WI38 (cell line): ENCODE data around the gene CCDC102A.
A peak's percentile ranks its signal among the peaks of the same experiment; 100 is the strongest.

Experiments used
- H3K4me3 ChIP-seq: 2 replicates; pipeline ENCODE4 v1.5.1; 2011; ENCODE audit warnings: low read depth, mild to moderate bottlenecking, control low read depth, low read length
- CTCF ChIP-seq: IDR thresholded peaks from 2 replicates; pipeline ENCODE4 v1.5.1; 2012; ENCODE audit warnings: low read depth, mild to moderate bottlenecking, control low read depth, low read length

Gene CCDC102A

GRCh38 chr16:57498031-57498430, 38.3 kb downstream of the CCDC102A start:
- H3K4me3 ChIP-seq: no peak overlapping the region
- no peak for TF ChIP-seq CTCF

DNA sequence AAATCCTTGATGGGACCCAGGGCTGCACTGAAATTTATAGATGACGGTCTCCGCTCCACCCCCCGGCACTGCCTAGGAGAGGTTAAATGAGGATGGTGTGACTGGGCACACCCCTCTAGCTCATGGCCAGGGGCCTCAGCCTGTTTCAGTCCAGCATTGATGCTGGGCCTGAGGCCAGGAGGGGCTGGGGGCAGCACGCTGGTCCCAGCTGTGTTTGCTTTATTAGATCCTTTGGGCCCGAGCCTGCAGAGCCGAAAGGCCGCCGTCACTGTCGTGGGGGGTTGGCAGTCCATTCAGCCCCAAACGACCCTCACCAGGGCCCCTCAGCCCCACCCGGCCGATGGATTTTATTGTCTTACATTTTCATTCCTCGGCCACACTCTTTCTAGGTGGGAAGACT, 39.2 kb downstream of the CCDC102A start:
- no peak for TF ChIP-seq CTCF
- H3K4me3 ChIP-seq: no peak overlapping the region

DNA sequence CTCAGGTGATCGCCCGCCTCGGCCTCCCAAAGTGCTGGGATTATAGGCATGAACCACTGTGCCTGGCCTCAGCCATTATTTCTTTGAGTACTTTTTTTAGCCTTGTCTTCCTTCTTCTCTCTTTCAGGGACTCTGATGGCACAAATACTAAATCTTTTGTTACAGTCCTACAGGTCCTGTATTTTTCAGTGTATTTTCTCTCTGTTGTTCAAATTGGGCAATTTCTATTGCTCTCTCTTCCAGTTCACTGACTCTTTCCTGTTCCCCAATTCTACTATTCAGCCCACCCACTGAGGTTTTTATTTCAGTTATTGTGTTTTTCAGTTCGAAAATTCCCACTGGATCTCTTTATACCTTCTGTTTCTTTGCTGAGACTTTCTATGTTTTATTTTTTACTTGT, 42.6 kb downstream of the CCDC102A start:
- no peak overlapping the region for H3K4me3 ChIP-seq
- no peak for TF ChIP-seq CTCF

DNA sequence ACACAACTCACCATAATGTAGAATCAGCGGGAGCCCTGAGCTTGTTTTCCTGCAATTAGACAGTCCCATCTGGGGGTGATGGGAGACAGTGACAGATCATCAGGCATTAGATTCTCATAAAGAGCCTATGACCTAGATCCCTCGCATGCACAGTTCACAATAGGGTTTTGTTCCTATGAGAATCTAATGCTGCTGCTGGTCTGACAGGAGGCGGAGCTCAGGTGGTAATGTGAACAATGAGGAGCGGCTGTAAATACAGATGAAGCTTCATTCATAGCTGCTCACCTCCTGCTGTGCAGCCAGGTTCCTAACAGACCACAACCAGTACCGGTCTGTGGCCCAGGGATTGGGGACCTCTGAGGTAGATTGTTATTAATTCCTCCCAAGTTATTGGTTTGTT, 47.1 kb downstream of the CCDC102A start:
- no peak overlapping the region for H3K4me3 ChIP-seq
- TF ChIP-seq CTCF: no peak

DNA sequence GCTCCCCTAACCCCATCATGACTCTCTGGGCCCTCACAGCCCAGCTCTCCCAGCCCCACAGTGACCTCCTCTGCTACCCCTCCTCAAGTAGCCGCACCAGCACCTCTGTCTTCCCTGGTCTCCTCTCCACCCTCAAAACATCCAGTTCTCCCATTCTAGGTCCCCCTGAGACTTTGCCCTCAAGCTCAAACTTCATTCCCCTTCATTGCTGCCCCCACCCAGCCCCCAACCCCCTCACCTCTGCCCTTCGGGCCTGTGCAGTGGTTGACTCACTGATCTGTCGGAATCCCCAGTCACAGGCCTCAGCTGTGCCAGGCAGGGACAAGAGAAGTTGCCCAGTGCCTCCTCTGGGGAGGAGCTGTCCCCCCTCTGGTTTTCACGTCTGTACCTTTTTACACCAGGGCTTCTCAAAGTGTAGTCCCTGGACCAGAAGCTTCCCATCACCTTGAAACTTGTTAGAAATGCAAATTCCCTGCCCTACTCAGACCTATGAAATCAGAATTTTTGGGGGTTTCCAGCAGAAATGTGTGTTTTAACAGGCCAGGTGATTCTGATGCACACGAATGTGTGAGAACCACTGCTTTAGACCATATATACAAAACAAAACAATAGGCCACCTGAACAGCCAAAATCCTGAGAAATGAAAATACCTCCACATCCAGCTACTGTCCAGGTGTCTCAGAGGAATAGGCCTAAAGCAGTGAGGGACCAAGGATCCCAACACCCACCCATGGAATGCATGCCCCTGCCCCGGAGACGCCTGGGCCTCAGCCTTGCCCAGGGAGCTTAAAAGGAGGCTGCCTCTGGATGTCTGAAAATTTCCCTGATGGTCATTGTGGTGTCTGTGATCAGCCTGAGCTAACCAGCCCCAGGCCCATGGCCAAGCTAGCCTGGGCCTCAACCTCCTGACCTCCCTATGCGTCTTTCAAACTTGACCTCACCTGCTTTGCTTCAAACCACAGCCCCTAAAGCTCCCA, 49.2 kb downstream of the CCDC102A start:
- TF ChIP-seq CTCF: no peak
- peak overlapping the region; percentile 41 for H3K4me3 ChIP-seq

GRCh38 chr16:57485916-57486857, 50.2 kb downstream of the CCDC102A start, which contains the start of gene DOK4:
Gene DOK4 (minus strand): TSS chr16:57486493. CDS start chr16:57479507, 6,986 bp downstream.
- no peak for TF ChIP-seq CTCF

More at GRCh38 chr16:57485916-57486857, 50.2 kb downstream of the CCDC102A start, which contains the start of gene DOK4:
- peak within 1 kb of the TSS; percentile 68 for H3K4me3 ChIP-seq
